Mucosa of descending colon (tissue), 3 donors: ENCODE results near the gene NLRP14. TPM values are rescaled to one million over a fixed set of nuclear protein-coding genes. Genes with fewer than 3 reads are reported as not detected.

ENCODE experiments used
- ATAC-seq: fragments of 200-7000 bp; cut with Tn5 transposase; one replicate; pipeline ENCODE4 v1.9.1; 2020; ENCODE audit warnings: mild to moderate bottlenecking, moderate library complexity
- DNase-seq, 3 donors: peaks; one replicate each; pipeline ENCODE4 v3.0.0-alpha.2; 2020
- H3K36me3 ChIP-seq: fragments of 200-600 bp; one replicate; pipeline ENCODE4 v1.8.0; 2021; ENCODE audit warnings: low read depth, mild to moderate bottlenecking
- H3K4me1 ChIP-seq: fragments of 200-600 bp; one replicate; pipeline ENCODE4 v1.8.0; 2021; ENCODE audit warnings: low read depth, mild to moderate bottlenecking
- H3K4me3 ChIP-seq: fragments of 200-600 bp; one replicate; pipeline ENCODE4 v1.8.0; 2021; ENCODE audit warnings: mild to moderate bottlenecking
- H3K9me3 ChIP-seq: fragments of 200-600 bp; one replicate; pipeline ENCODE4 v1.8.0; 2021; ENCODE audit warnings: mild to moderate bottlenecking
- CTCF ChIP-seq: fragments of 200-600 bp; IDR thresholded peaks from one replicate; pipeline ENCODE4 v1.8.0; 2022; ENCODE audit warnings: antibody characterized with exemption, mild to moderate bottlenecking
- intact Hi-C, 2 donors: fragments of 100-400 bp; cut with DNase I in 1 of 2; cut with micrococcal nuclease in 1 of 2; formaldehyde crosslinking; loops; one replicate each; pipeline versions ENCODE4 v1.11.0 to v1.11.1; 2022; cut with DNase I, micrococcal nuclease
- total RNA-seq, 3 donors: library from RNA; stranded (reverse); fragmentation: NEBNext Ultra II Directional in 2 of 3; extraction: Animal tissue kit (Norgen Biotek cat#: 25700) in 2 of 3; gene quantifications; one replicate each; pipeline versions ENCODE4 v1.2.1 to v1.2.4, GENCODE V29; 2021 to 2023
- donor health status: DM: no; HTN: no; CAD: no; lungs with moderate emphysema.
- donor health status: DM: no; HTN: no; CAD: no.
- donor health status: DM: no; HTN: yes; CAD: no.

The NLRP14 gene
- total RNA-seq, 3 donors from 2014 or later: 0.17 to 0.25 (median 0.24) TPM

DNA sequence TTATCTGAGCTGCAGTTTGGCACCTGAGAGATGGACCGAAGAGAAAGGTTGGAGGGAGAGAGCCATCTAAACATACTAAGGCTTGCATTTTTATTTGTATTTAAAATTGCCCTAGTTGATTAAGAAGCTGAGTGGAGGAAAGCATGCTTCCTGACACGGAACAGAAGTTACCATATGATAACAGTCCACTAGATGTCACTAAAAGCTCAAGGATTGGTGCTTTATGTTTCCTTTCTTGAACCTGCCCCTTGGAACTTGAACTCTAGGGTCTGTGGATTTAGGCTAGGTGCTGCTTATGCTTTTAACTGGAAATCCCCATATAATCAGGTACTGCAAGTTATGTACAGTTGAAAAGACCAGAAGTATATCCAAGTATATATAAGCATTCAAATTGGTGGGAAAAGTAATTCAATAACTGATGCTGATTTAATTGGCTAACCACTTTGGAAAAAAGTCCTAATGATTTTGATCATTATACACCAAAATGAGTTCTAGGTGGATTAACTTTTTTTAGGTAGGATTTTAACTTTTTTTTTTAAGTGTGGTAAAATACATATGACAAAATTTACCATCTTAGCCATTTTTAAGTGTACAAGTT lies 78.1 kb downstream of the NLRP14 start:
- no peaks in the 10 kb centered on the region for H3K36me3 ChIP-seq
- no peaks in the 10 kb centered on the region for H3K4me1 ChIP-seq
- H3K9me3 ChIP-seq: no peaks in the 10 kb centered on the region
- peak; percentile 56 for ATAC-seq
- DNase-seq: peak in 1 of 3 donors; percentile 2
- TF ChIP-seq CTCF: no peak
- intact Hi-C loops: loop anchor here in 1 of 2 donors (10.0 kb wide), 1 partner anchor 346 kb away; no protein-coding TSS in a partner anchor
- H3K4me3 ChIP-seq: no peak overlapping the region

DNA sequence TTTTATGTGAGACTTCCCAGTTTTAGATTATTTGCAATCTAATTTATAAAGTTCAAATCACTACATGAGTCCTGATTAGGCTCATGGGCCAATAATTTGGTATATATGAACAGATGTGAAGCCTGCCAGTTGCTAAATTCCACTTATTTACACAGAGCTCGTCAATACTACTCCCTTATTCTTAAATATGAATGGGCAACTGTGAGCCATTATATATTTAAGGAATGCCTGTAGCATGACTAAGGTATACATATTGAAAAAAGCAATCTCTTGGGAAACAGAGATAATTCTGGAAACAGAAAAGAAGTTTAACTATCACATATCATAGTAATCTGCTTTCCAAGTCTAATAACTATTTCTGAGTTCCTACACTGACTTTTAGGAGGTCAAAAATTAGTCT lies 95.5 kb downstream of the NLRP14 start:
- no peak for DNase-seq

DNA sequence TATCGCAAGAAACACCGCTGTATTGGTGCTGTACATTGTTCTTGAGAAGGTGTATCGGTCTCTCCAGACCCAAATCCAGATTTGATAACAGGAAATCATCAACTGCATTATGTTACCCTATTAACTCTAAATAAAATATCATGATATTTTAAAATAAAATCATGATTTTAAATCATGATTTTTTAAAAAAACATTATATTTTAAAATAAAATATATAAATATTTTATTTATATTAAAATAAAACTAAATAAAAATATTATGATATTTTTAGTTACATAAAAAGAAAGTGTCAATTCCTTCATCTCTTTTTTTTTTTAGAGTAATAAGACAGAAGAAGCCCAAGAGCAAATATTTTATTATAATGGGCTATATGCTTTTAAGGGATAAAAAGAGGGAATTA lies 96.1 kb downstream of the NLRP14 start:
- Histone ChIP-seq H3K36me3 (no peaks in the 10 kb centered on the region), H3K4me3 (no peak overlapping the region), H3K4me1 (no peaks in the 10 kb centered on the region), H3K9me3 (no peaks in the 10 kb centered on the region)
- DNase-seq (no peak), ATAC-seq (no peak)
- TF ChIP-seq CTCF: no peak
- intact Hi-C loops: no loop called here

More for the DNA sequence above, 95.5 kb downstream of the NLRP14 start:
- Histone ChIP-seq H3K4me3 (no peak overlapping the region), H3K36me3 (no peaks in the 10 kb centered on the region), H3K9me3 (no peaks in the 10 kb centered on the region), H3K4me1 (no peaks in the 10 kb centered on the region)
- intact Hi-C loops: no loop called here
- no peak for ATAC-seq
- no peak for TF ChIP-seq CTCF

Other genes starting within 250 kb of the NLRP14 start
- gene OR2AG2, start 248.5 kb upstream of the NLRP14 start, total RNA-seq: under 1 TPM; 0.14 to 0.49 (median 0.28) TPM
- gene OR2AG1, start 237.5 kb upstream of the NLRP14 start, total RNA-seq: not detected
- under 1 TPM; 0.28 to 0.69 (median 0.29) TPM for gene OR6A2, start 220.8 kb upstream of the NLRP14 start, total RNA-seq
- gene OR10A5, start 174.8 kb upstream of the NLRP14 start, total RNA-seq: not detected
- under 1 TPM in 1 of 3 donors, not detected in 2; 0.06 TPM for gene OR10A2, start 157.4 kb upstream of the NLRP14 start, total RNA-seq
- not detected for gene OR10A4, start 143.9 kb upstream of the NLRP14 start, total RNA-seq
- 1 to 10 TPM in 1 of 3 donors, under 1 TPM in 2; 0.28 to 2.1 (median 0.53) TPM for gene OR2D2, start 128.0 kb upstream of the NLRP14 start, total RNA-seq
- gene OR2D3, start 99.5 kb upstream of the NLRP14 start, total RNA-seq: not detected
- 1 to 10 TPM; 3.0 to 7.5 (median 5.1) TPM for gene ZNF215, start 94.1 kb upstream of the NLRP14 start, total RNA-seq
- 1 to 10 TPM; 1.8 to 4.0 (median 3.4) TPM for gene ZNF214, start 133 bp upstream of the NLRP14 start, total RNA-seq
- gene RBMXL2, start 68.5 kb downstream of the NLRP14 start, total RNA-seq: under 1 TPM in 1 of 3 donors, not detected in 2; 0.20 TPM
- gene SYT9, start 231.4 kb downstream of the NLRP14 start, total RNA-seq: under 1 TPM; 0.12 to 0.57 (median 0.14) TPM